Mononuclear cell (primary cell): ENCODE measurements around the gene KEL. TPM values are rescaled to one million over a fixed set of nuclear protein-coding genes. Genes with fewer than 3 reads are reported as not detected.

Source experiments
- total RNA-seq: library from RNA; depleted of rRNA; stranded (reverse); fragments of >200 nt; gene quantifications from one replicate; pipeline ENCODE4 v1.2.3, GENCODE V29; 2012

The KEL gene
- total RNA-seq, 1 donor = 0.10 TPM

Other genes starting within 250 kb of the KEL start
- gene PRSS1, start 212.9 kb downstream of the KEL start, total RNA-seq = 0.73 TPM
- gene PRSS2, start 191.4 kb downstream of the KEL start, total RNA-seq = not detected
- gene EPHB6, start 107.3 kb downstream of the KEL start, total RNA-seq = 8.3 TPM
- 0.10 TPM for gene TRPV6, start 76.6 kb downstream of the KEL start, total RNA-seq
- not detected for gene TRPV5, start 28.6 kb downstream of the KEL start, total RNA-seq
- gene LLCFC1, start 22.9 kb downstream of the KEL start, total RNA-seq = not detected
- not detected for gene OR9A2, start 64.8 kb upstream of the KEL start, total RNA-seq
- gene OR6V1, start 90.0 kb upstream of the KEL start, total RNA-seq = not detected
- gene PIP, start 169.7 kb upstream of the KEL start, total RNA-seq = not detected
- not detected for gene TAS2R39, start 221.1 kb upstream of the KEL start, total RNA-seq